ENCODE data around the gene LRRC4C. TPM values are rescaled to one million over a fixed set of nuclear protein-coding genes. Genes with fewer than 3 reads are reported as not detected.

LRRC4C gene
- total and polyA plus RNA-seq, 2 experiments from 2014 or later: 0.35 to 1.1 TPM

- TF ChIP-seq ZNF462 (CRISPR knock-in tag; IDR thresholded peaks at IDR 0.05) (no peak), CREB1 (CRISPR knock-in tag; IDR thresholded peaks at IDR 0.05; ENCODE audit: low read depth) (no peak), STAT1 (IDR thresholded peaks at IDR 0.05; ENCODE audit: unreplicated experiment) (no peak), POLR2AphosphoS5 (IDR thresholded peaks at IDR 0.05; ENCODE audit: low read depth) (no peak), ETS1 (IDR thresholded peaks at IDR 0.05) (no peak), EZH2phosphoT487 (IDR thresholded peaks at IDR 0.05; ENCODE audit: unreplicated experiment) (no peak), CTCF (conservative IDR thresholded peaks at IDR 0.05; ENCODE audit: low read depth in 2 of 2) (no peak), REST (IDR thresholded peaks at IDR 0.05; ENCODE audit: unreplicated experiment) (no peak), ZNF331 (CRISPR knock-in tag; IDR thresholded peaks at IDR 0.05; ENCODE audit: low read depth) (no peak), JUNB (IDR thresholded peaks at IDR 0.05; ENCODE audit: unreplicated experiment) (no peak)
Measured at GRCh38 chr11:40569947-40570531, 889.4 kb downstream of the LRRC4C start (continued).

All from GM23338 (cell line).